ENCODE results near the gene FGF7.
"Not testable (repeated sequence)": the region's sequence is repeated elsewhere in the genome, so short reads cannot be mapped to it uniquely, and the experiment has no call there.

Gene FGF7

GRCh38 chr15:49423021-49423420 is at the start of gene FGF7:
Gene FGF7 (plus strand): TSS chr15:49423242. CDS start chr15:49424298, 1,056 bp downstream.
- peak; percentile 51 for DNase-seq

GRCh38 chr15:49379996-49380395 is 43.0 kb upstream of the FGF7 start:
- no peak for DNase-seq

- DNase-seq = no peak
These were observed 42.1 kb upstream of the FGF7 start for GRCh38 chr15:49380912-49381311.

GRCh38 chr15:49382394-49382793 is 40.6 kb upstream of the FGF7 start:
- DNase-seq = no peak

- DNase-seq = no peak
These were observed 39.8 kb upstream of the FGF7 start for GRCh38 chr15:49383266-49383665.

GRCh38 chr15:49387471-49387870 is 35.6 kb upstream of the FGF7 start:
- DNase-seq = no peak

GRCh38 chr15:49402515-49403296 is 20.3 kb upstream of the FGF7 start:
- not testable (repeated sequence) for DNase-seq

- DNase-seq = no peak
These were observed 16.5 kb upstream of the FGF7 start for GRCh38 chr15:49406352-49407118.

- no peak for DNase-seq
These were observed 12.4 kb upstream of the FGF7 start for GRCh38 chr15:49410641-49411040.

GRCh38 chr15:49412797-49413196 is 10.2 kb upstream of the FGF7 start:
- DNase-seq = no peak

GRCh38 chr15:49415149-49415548 is 7.9 kb upstream of the FGF7 start:
- DNase-seq = no peak

GRCh38 chr15:49415638-49416037 is 7.4 kb upstream of the FGF7 start:
- no peak for DNase-seq

GRCh38 chr15:49418811-49419210 is 4.2 kb upstream of the FGF7 start:
- DNase-seq = no peak

GRCh38 chr15:49421991-49422390 is 1.1 kb upstream of the FGF7 start:
- DNase-seq = no peak

GRCh38 chr15:49423901-49424550 is 984 bp downstream of the FGF7 start:
- DNase-seq = no peak

- DNase-seq = no peak
These were observed 1.9 kb downstream of the FGF7 start for GRCh38 chr15:49424954-49425353.

- no peak for DNase-seq
These were observed 4.3 kb downstream of the FGF7 start for GRCh38 chr15:49427372-49427771.

GRCh38 chr15:49428409-49429095 is 5.5 kb downstream of the FGF7 start:
- no peak for DNase-seq

GRCh38 chr15:49430046-49430445 is 7.0 kb downstream of the FGF7 start:
- DNase-seq = no peak

- no peak for DNase-seq
These were observed 12.1 kb downstream of the FGF7 start for GRCh38 chr15:49435174-49435573.

- no peak for DNase-seq
These were observed 13.7 kb downstream of the FGF7 start for GRCh38 chr15:49436751-49437150.

GRCh38 chr15:49438962-49439631 is 16.1 kb downstream of the FGF7 start:
- DNase-seq = no peak
